OCI-LY1 (cell line): ENCODE results near the gene COL11A2.

Experiments used
- H2AFZ ChIP-seq: fragments of 200-600 bp; sonication (generic), shearing (Covaris generic); 2 replicates; pipeline ENCODE4 v1.6.0; 2014; ENCODE audit warnings: antibody characterized with exemption, mild to moderate bottlenecking, low read length
- H3F3A ChIP-seq: fragments of 200-600 bp; sonication (generic), shearing (Covaris generic); 2 replicates; pipeline ENCODE4 v1.6.0; 2014; ENCODE audit warnings: mild to moderate bottlenecking, antibody characterized with exemption, low read length, moderate library complexity; ENCODE audit not compliant: insufficient read depth
- H3K27ac ChIP-seq: fragments of 200-600 bp; sonication (generic); 2 replicates; pipeline ENCODE4 v1.5.1; 2014; ENCODE audit warnings: low read length, mixed run types, mild to moderate bottlenecking, low read depth; ENCODE audit not compliant: poor library complexity, severe bottlenecking
- H3K27me3 ChIP-seq: fragments of 200-600 bp; sonication (generic); 2 replicates; pipeline ENCODE4 v1.6.0; 2014; ENCODE audit warnings: antibody characterized with exemption, mild to moderate bottlenecking, low read length, moderate library complexity; ENCODE audit not compliant: insufficient read depth
- H3K36me3 ChIP-seq: fragments of 200-600 bp; sonication (generic); 2 replicates; pipeline ENCODE4 v1.6.1; 2014; ENCODE audit warnings: mild to moderate bottlenecking, antibody characterized with exemption, low read length, moderate library complexity, mixed read lengths; ENCODE audit not compliant: insufficient read depth
- H3K4me1 ChIP-seq: fragments of 200-600 bp; sonication (generic); 2 replicates; pipeline ENCODE4 v1.5.1; 2014; ENCODE audit warnings: mild to moderate bottlenecking, low read length, moderate library complexity; ENCODE audit not compliant: insufficient read depth, severe bottlenecking
- H3K4me2 ChIP-seq: fragments of 200-600 bp; sonication (generic), shearing (Covaris generic); 2 replicates; pipeline ENCODE4 v1.6.1; 2014; ENCODE audit warnings: low read length
- H3K4me3 ChIP-seq: fragments of 200-600 bp; sonication (generic); 2 replicates; pipeline ENCODE4 v1.5.1; 2014; ENCODE audit warnings: low read length, low read depth, mild to moderate bottlenecking, mixed read lengths; ENCODE audit not compliant: poor library complexity, severe bottlenecking
- H3K79me2 ChIP-seq: fragments of 200-600 bp; shearing (Covaris generic); 2 replicates; pipeline ENCODE4 v1.6.1; 2016; ENCODE audit warnings: mixed run types, low read length, mixed read lengths; ENCODE audit not compliant: insufficient read depth
- H3K9ac ChIP-seq: fragments of 200-600 bp; sonication (generic), shearing (Covaris generic); 2 replicates; pipeline ENCODE4 v1.6.1; 2014; ENCODE audit warnings: mild to moderate bottlenecking, low read length, mixed read lengths
- H3K9me2 ChIP-seq: fragments of 200-600 bp; sonication (generic), shearing (Covaris generic); 2 replicates; pipeline ENCODE4 v1.6.1; 2014; ENCODE audit warnings: low read depth, mild to moderate bottlenecking, low read length, mixed read lengths
- H3K9me3 ChIP-seq: fragments of 200-600 bp; shearing (Covaris generic); 2 replicates; pipeline ENCODE4 v1.6.1; 2014; ENCODE audit warnings: low read length, mixed read lengths
- H4K20me1 ChIP-seq: fragments of 200-600 bp; sonication (generic), shearing (Covaris generic); 2 replicates; pipeline ENCODE4 v1.6.0; 2016; ENCODE audit warnings: mild to moderate bottlenecking, low read length; ENCODE audit not compliant: insufficient read depth
- CTCF ChIP-seq: fragments of 200-600 bp; sonication (generic), shearing (Covaris generic); IDR thresholded peaks from 2 replicates; pipeline ENCODE4 v1.5.1; 2017; ENCODE audit warnings: mild to moderate bottlenecking, antibody characterized with exemption, low read length, moderate library complexity, mixed read lengths
- EZH2 ChIP-seq: fragments of 200-600 bp; sonication (generic), shearing (Covaris generic); IDR thresholded peaks from 2 replicates; pipeline ENCODE4 v1.8.0; 2017; ENCODE audit warnings: borderline replicate concordance, mixed run types, mild to moderate bottlenecking, antibody characterized with exemption, low read length, moderate library complexity, mixed read lengths

COL11A2 gene

GRCh38 chr6:33166363-33166762 is 25.9 kb downstream of the COL11A2 start:
- Histone ChIP-seq H3K4me2 (no peak overlapping the region), H3K9me2 (no peaks in the 10 kb centered on the region), H3K9me3 (no peaks in the 10 kb centered on the region), H3K4me3 (no peak overlapping the region), H3K36me3 (no peaks in the 10 kb centered on the region), H3K79me2 (no peaks in the 10 kb centered on the region), H3K4me1 (peaks cover 6% of the 10 kb centered on the region), H2AFZ (no peak overlapping the region), H3F3A (no peaks in the 10 kb centered on the region), H3K9ac (no peak overlapping the region), H4K20me1 (no peaks in the 10 kb centered on the region), H3K27me3 (no peaks in the 10 kb centered on the region), H3K27ac (no peak overlapping the region)
- TF ChIP-seq EZH2 (no peak), CTCF (no peak)

GRCh38 chr6:33165581-33166258 is 26.5 kb downstream of the COL11A2 start:
- Histone ChIP-seq H3K4me3 (no peak overlapping the region), H3K27ac (no peak overlapping the region), H4K20me1 (no peaks in the 10 kb centered on the region), H3K4me2 (no peak overlapping the region), H3K79me2 (no peaks in the 10 kb centered on the region), H3F3A (no peaks in the 10 kb centered on the region), H3K36me3 (no peaks in the 10 kb centered on the region), H3K27me3 (no peaks in the 10 kb centered on the region), H3K9ac (no peak overlapping the region), H2AFZ (no peak overlapping the region), H3K9me2 (no peaks in the 10 kb centered on the region), H3K4me1 (peaks cover 6% of the 10 kb centered on the region), H3K9me3 (no peaks in the 10 kb centered on the region)
- TF ChIP-seq EZH2 (no peak), CTCF (no peak)

GRCh38 chr6:33164665-33165373 is 27.4 kb downstream of the COL11A2 start:
- no peak overlapping the region for H2AFZ ChIP-seq
- H3K9me3 ChIP-seq = no peaks in the 10 kb centered on the region
- no peaks in the 10 kb centered on the region for H3F3A ChIP-seq
- H3K9ac ChIP-seq = no peak overlapping the region
- no peaks in the 10 kb centered on the region for H3K9me2 ChIP-seq
- no peak overlapping the region for H3K27ac ChIP-seq
- H3K27me3 ChIP-seq = no peaks in the 10 kb centered on the region
- peaks cover 6% of the 10 kb centered on the region for H3K4me1 ChIP-seq
- H3K4me2 ChIP-seq = no peak overlapping the region
- no peaks in the 10 kb centered on the region for H3K79me2 ChIP-seq
- no peaks in the 10 kb centered on the region for H4K20me1 ChIP-seq
- no peak overlapping the region for H3K4me3 ChIP-seq
- H3K36me3 ChIP-seq = no peaks in the 10 kb centered on the region
- TF ChIP-seq CTCF (no peak), EZH2 (no peak)
